ENCODE measurements around the gene OR2B3. TPM values are rescaled to one million over a fixed set of nuclear protein-coding genes. Genes with fewer than 3 reads are reported as not detected.

The OR2B3 gene
- polyA plus RNA-seq, 1 donor from 2014 or later, result not detected

GRCh38 chr6:29045075-29045474 is 42.0 kb downstream of the OR2B3 start, which contains the start of gene OR2W1:
Gene OR2W1 (minus strand): TSS chr6:29045175. CDS start chr6:29045175, 0 bp downstream.
- peaks cover 0 to 5% (median 0%) of the 10 kb centered on the region in 3 donors for H3K9me3 Mint-ChIP-seq
- H3K27me3 Mint-ChIP-seq, result peaks cover 11% of the 10 kb centered on the region
- H3K4me3 Mint-ChIP-seq, result no peak within 1 kb of the TSS
- no peaks in the 10 kb centered on the region for H3K36me3 Mint-ChIP-seq
- no peak within 1 kb of the TSS for H3K27ac Mint-ChIP-seq
- no peaks in the 10 kb centered on the region for H3K4me1 Mint-ChIP-seq

Other genes starting within 250 kb of the OR2B3 start
- gene TRIM27, start 163.3 kb downstream of the OR2B3 start, polyA plus RNA-seq, result 60.1 TPM
- not detected for gene ZNF311, start 82.0 kb downstream of the OR2B3 start, polyA plus RNA-seq
- gene OR2W1, start 42.1 kb downstream of the OR2B3 start, polyA plus RNA-seq, result not detected
- not detected for gene OR2J1, start 12.2 kb upstream of the OR2B3 start, polyA plus RNA-seq
- not detected for gene OR2J3, start 20.7 kb upstream of the OR2B3 start, polyA plus RNA-seq
- not detected for gene OR2J2, start 83.6 kb upstream of the OR2B3 start, polyA plus RNA-seq
- not detected for gene OR14J1, start 214.4 kb upstream of the OR2B3 start, polyA plus RNA-seq